ENCODE results near the gene ITPR3. TPM values are rescaled to one million over a fixed set of nuclear protein-coding genes. Genes with fewer than 3 reads are reported as not detected.

The ITPR3 gene
- total RNA-seq, 1 donor = 15.1 TPM

DNA sequence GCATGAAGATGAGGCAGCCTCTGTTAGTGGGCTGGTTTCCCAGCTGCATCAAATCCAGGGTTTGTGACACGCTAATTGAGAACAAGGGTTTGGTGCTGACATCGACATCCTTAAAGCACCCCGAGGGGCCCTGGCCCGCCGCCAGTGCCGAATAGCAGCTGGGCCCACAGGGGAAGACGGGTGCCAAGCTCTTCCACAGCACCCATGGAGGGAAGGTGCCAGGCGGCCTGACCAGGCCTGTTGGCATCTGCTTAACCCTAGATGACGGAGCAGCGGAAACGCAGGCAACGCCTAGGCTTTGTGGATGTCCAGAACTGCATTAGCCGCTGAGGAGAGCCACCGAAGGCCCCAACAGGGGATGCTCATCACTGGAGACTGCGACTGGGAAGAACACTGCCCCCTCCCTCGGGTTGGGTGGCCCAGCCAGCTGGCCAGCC, 74.3 kb downstream of the ITPR3 start:
- TF ChIP-seq, protein P1, sequence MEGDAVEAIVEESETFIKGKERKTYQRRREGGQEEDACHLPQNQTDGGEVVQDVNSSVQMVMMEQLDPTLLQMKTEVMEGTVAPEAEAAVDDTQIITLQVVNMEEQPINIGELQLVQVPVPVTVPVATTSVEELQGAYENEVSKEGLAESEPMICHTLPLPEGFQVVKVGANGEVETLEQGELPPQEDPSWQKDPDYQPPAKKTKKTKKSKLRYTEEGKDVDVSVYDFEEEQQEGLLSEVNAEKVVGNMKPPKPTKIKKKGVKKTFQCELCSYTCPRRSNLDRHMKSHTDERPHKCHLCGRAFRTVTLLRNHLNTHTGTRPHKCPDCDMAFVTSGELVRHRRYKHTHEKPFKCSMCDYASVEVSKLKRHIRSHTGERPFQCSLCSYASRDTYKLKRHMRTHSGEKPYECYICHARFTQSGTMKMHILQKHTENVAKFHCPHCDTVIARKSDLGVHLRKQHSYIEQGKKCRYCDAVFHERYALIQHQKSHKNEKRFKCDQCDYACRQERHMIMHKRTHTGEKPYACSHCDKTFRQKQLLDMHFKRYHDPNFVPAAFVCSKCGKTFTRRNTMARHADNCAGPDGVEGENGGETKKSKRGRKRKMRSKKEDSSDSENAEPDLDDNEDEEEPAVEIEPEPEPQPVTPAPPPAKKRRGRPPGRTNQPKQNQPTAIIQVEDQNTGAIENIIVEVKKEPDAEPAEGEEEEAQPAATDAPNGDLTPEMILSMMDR (IDR thresholded peaks at IDR 0.05; ENCODE audit: insufficient read depth, low read depth, low read length) = no peak
- no peak for DNase-seq (ENCODE audit: low read depth)
- no peak overlapping the region for H3K4me3 ChIP-seq (ENCODE audit: low read depth, low read length)

DNA sequence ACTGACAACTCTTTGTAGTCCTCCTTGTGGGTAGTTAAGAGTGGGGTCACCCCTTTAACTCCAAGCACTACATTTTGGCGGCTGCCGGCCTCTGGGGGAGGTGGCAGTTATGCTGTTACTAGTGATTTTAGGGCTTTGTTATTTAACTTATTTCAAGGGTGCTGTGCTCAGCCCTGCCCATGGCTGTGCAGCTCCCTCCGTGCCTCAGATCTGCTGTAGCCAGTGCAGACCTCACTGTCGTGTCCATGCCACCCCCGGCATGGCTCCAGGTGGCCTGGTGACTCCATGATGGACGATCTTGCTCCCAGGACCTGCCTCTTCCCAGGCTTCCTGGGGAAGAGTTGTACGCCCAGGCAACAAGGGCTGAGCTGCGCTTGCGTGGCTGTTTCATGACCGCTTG, 75.0 kb downstream of the ITPR3 start:
- DNase-seq (ENCODE audit: low read depth) = no peak
- TF ChIP-seq, protein P1 (IDR thresholded peaks at IDR 0.05; ENCODE audit: insufficient read depth, low read depth, low read length) = no peak
- no peak overlapping the region for H3K4me3 ChIP-seq (ENCODE audit: low read depth, low read length)

DNA sequence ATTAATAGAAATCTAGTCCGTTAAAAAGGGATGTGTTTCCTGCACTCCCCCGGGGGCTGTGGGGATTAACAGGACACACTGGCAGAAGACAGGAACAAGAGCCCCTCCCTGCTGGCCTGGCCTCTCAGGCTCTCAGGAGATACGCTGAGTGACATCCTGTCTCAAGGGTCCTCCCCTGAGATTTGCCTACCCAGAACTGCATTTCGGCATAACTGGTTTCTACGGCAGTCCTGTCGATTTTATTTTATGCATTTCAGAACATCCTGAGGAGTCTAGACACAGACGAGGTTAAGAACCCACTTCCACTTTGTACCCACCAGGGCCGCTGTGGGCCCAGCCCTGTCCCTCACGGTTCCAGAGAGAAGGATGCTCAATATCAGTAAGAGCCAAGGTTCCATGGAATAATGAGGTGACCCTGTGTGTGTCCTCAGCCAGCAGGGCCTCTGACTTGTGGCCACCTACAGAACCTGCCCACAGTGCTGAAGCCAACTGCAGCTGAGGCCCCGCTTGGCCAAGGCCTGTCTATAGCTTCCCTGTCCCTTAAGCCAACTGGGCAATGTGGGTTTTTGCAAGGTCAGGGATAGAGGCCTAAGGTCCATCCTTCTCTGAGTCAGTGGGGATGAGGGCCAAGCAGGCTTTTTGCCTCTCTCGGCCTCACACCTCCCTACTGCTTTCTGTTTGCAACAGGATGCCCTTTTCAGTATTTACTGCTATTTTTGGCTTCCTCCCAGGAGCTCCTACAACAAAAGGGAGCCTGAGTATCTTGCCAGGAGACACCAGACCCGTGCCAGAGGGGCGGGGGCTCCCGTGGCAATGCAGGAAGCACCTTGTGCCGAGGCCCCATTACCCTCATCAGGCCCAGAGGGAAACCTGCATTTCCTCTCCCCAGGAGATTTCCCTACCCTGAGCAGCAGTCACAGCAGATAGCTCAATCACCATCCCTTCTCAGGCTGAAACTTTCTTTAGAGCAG, 75.7 kb downstream of the ITPR3 start:
- DNase-seq (ENCODE audit: low read depth) = peak; percentile 44
- no peak overlapping the region for H3K4me3 ChIP-seq (ENCODE audit: low read depth, low read length)
- TF ChIP-seq, protein P1 (IDR thresholded peaks at IDR 0.05; ENCODE audit: insufficient read depth, low read depth, low read length) = no peak

DNA sequence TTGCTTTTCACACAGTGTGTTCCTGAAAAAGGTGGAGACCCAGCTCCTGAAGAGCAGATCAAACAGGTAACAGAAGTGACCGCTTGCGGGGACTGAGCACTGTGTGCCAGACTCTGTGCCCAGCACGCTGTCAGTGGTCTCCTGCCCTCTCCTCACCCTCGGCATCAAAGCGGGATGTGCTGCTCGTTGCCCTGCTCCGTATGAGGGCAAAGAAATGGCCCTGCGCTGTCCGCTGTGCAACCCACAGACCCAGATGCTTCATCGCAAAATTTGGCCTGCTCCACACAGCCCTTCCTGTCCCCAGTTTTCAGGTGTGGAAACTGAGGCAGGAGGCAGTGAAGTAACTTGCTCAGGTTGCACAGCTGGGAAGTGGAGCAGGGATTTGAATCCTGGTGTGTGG, 76.7 kb downstream of the ITPR3 start:
- TF ChIP-seq, protein P1 (IDR thresholded peaks at IDR 0.05; ENCODE audit: insufficient read depth, low read depth, low read length) = no peak
- DNase-seq (ENCODE audit: low read depth) = no peak

DNA sequence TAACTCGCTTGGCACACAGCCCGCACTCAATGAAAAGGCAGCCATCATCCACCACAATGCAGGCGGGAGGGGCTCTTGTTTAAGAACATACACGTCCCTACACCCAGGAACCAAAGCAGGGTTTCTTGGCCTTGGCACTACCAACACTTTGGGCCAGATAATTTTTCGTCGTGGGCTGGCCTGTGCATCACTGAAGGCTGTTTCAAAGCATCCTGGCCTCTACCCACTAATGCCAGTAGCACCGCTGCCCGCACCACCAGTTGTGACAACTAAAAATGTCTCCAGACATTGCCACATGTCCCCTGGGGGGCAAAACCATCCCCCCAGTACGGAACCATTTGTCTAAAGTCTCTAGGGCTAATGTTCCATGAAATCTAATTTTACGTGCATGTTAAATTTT, 77.4 kb downstream of the ITPR3 start:
- DNase-seq (ENCODE audit: low read depth) = no peak

More for the DNA sequence above, 76.7 kb downstream of the ITPR3 start:
- H3K4me3 ChIP-seq (ENCODE audit: low read depth, low read length) = no peak overlapping the region

DNA sequence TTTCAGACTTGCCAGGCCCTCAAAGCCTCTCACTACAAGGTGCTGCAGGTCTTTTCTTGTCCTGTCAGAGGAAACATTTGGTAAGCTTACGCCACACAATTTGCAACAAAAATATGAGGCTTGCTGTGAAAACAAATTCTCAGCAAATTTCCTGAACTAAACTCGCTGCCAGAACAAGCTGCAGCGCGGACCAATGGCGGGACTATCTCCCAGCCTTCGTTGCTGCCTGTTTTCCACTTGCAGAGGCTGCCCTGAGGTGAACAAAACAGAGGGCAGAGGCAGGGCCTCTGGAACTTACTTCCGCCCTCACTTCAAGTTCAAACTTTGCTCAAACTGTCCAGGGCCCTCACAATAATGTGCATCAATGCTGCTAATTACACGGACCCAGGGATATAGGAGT, 78.0 kb downstream of the ITPR3 start:
- H3K4me3 ChIP-seq (ENCODE audit: low read depth, low read length) = no peak overlapping the region
- DNase-seq (ENCODE audit: low read depth) = no peak
- TF ChIP-seq, protein P1 (IDR thresholded peaks at IDR 0.05; ENCODE audit: insufficient read depth, low read depth, low read length) = no peak

More for the DNA sequence above, 77.4 kb downstream of the ITPR3 start:
- H3K4me3 ChIP-seq (ENCODE audit: low read depth, low read length) = no peak overlapping the region
- TF ChIP-seq, protein P1 (IDR thresholded peaks at IDR 0.05; ENCODE audit: insufficient read depth, low read depth, low read length) = no peak
